ENCODE results near the gene TSPAN16. TPM values are rescaled to one million over a fixed set of nuclear protein-coding genes. Genes with fewer than 3 reads are reported as not detected.

Gene TSPAN16
- total RNA-seq, 6 experiments from 2014 or later: not detected

- H3K4me1 ChIP-seq: peaks cover 0 to 5% (median 2%) of the 10 kb centered on the region in 4 donors
- TF ChIP-seq POLR2A (IDR thresholded peaks at IDR 0.05) (no peak), CTCF (IDR thresholded peaks at IDR 0.05) (no peak)
- H3K27ac ChIP-seq: peak overlapping the region in 1 of 3 donors; percentile 38
- H3K4me3 ChIP-seq: no peak overlapping the region
- DNase-seq (no peak), ATAC-seq (peak in 3 of 4 donors; percentile 6 to 30 (median 9))
- intact Hi-C loops (cut with DNase I): no loop called here
- no peaks in the 10 kb centered on the region for H3K27me3 ChIP-seq
- no peaks in the 10 kb centered on the region for H3K9me3 ChIP-seq
- WGBS (ENCODE audit: insufficient coverage, low coverage, low lambda C conversion rate, missing lambda C conversion rate): 56% methylated on average over 6 of the region's 7 CpGs
- H3K36me3 ChIP-seq: no peaks in the 10 kb centered on the region
These were observed 26.6 kb upstream of the TSPAN16 start for GRCh38 chr19:11269408-11269807.

GRCh38 chr19:11273296-11273695, 22.7 kb upstream of the TSPAN16 start:
- no peaks in the 10 kb centered on the region for H3K36me3 ChIP-seq
- intact Hi-C loops (cut with DNase I): no loop called here
- no peak for DNase-seq
- no peak for ATAC-seq
- no peak overlapping the region for H3K27ac ChIP-seq
- 72% methylated on average over 2 of the region's 2 CpGs for WGBS (ENCODE audit: insufficient coverage, low coverage, low lambda C conversion rate, missing lambda C conversion rate)
- H3K4me3 ChIP-seq: no peak overlapping the region
- no peak for TF ChIP-seq CTCF (IDR thresholded peaks at IDR 0.05)
- TF ChIP-seq POLR2A (IDR thresholded peaks at IDR 0.05): no peak
- no peaks in the 10 kb centered on the region for H3K4me1 ChIP-seq
- no peaks in the 10 kb centered on the region for H3K9me3 ChIP-seq
- H3K27me3 ChIP-seq: no peaks in the 10 kb centered on the region

GRCh38 chr19:11273989-11274388, 22.0 kb upstream of the TSPAN16 start:
- ATAC-seq (no peak), DNase-seq (no peak)
- Histone ChIP-seq H3K36me3 (no peaks in the 10 kb centered on the region), H3K27ac (no peak overlapping the region), H3K27me3 (no peaks in the 10 kb centered on the region), H3K4me1 (no peaks in the 10 kb centered on the region), H3K4me3 (no peak overlapping the region), H3K9me3 (no peaks in the 10 kb centered on the region)
- WGBS (ENCODE audit: insufficient coverage, low coverage, low lambda C conversion rate, missing lambda C conversion rate): 72% methylated on average over 2 of the region's 5 CpGs
- intact Hi-C loops (cut with DNase I): no loop called here
- TF ChIP-seq POLR2A (IDR thresholded peaks at IDR 0.05) (no peak), CTCF (IDR thresholded peaks at IDR 0.05) (no peak)

- Histone ChIP-seq H3K27me3 (no peaks in the 10 kb centered on the region), H3K36me3 (no peaks in the 10 kb centered on the region), H3K9me3 (no peaks in the 10 kb centered on the region), H3K4me3 (no peak overlapping the region), H3K27ac (no peak overlapping the region), H3K4me1 (no peaks in the 10 kb centered on the region)
- ATAC-seq (no peak), DNase-seq (no peak)
- intact Hi-C loops (cut with DNase I): no loop called here
- 66% methylated on average over 2 of the region's 4 CpGs for WGBS (ENCODE audit: insufficient coverage, low coverage, low lambda C conversion rate, missing lambda C conversion rate)
- TF ChIP-seq CTCF (IDR thresholded peaks at IDR 0.05) (no peak), POLR2A (IDR thresholded peaks at IDR 0.05) (no peak)
These were observed 21.4 kb upstream of the TSPAN16 start for GRCh38 chr19:11274533-11275086.

GRCh38 chr19:11278670-11279069, 17.3 kb upstream of the TSPAN16 start:
- no peak for TF ChIP-seq CTCF (IDR thresholded peaks at IDR 0.05)
- TF ChIP-seq POLR2A (IDR thresholded peaks at IDR 0.05): no peak
- intact Hi-C loops (cut with DNase I): no loop called here
- H3K4me1 ChIP-seq: no peaks in the 10 kb centered on the region
- DNase-seq: no peak
- no peaks in the 10 kb centered on the region for H3K27me3 ChIP-seq
- H3K9me3 ChIP-seq: no peaks in the 10 kb centered on the region
- peak; percentile 68 to 85 (median 83) for ATAC-seq
- H3K27ac ChIP-seq: no peak overlapping the region
- H3K4me3 ChIP-seq: no peak overlapping the region
- H3K36me3 ChIP-seq: no peaks in the 10 kb centered on the region
- 28% methylated on average over 6 of the region's 6 CpGs for WGBS (ENCODE audit: insufficient coverage, low coverage, low lambda C conversion rate, missing lambda C conversion rate)

Measured in right lobe of liver (tissue), 6 donors.